D721Med (cell line): ENCODE measurements around the gene VARS2.

Experiments used
- DNase-seq: peaks from one replicate; pipeline ENCODE4 v3.0.0; 2011; ENCODE audit warnings: low spot score; ENCODE audit not compliant: insufficient read length
- FAIRE-seq: peaks from 2 replicates; lab custom pipeline; 2011; peaks lifted over from hg19 to GRCh38; lab: Jason Lieb, UNC
- CTCF ChIP-seq: IDR thresholded peaks from 2 replicates; pipeline ENCODE4 v1.5.1; 2012; ENCODE audit warnings: mild to moderate bottlenecking, control low read depth; ENCODE audit not compliant: insufficient read depth; ENCODE audit errors: missing control alignments

The VARS2 gene

DNA sequence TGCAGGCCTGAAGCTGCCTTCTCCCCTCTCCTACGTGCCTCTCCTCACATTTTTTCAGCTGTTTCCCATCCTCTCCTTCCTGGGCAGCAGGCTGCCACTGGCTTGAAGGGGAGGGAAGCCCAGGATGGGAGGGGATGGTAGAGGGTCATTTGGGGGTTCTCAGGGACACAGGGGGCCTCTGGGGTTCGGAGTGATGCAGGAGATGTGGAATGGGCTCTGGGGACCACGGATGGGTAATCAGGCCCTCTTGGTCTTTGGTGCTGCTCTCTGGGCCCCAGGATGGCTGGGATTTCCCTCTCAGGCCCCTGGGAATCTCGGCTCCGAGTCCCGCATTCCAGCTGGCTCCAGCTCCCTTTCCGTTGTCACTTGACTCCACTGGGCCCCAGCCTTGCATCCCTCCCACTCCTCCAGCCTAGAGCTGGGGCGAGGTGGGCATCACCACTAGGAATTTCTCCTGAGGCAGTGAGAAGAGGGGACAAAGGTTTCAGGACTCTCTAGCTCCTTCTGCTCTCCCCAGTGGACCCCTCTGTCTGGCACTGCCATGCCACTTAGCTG is 31.8 kb upstream of the VARS2 start:
- DNase-seq (no peak), FAIRE-seq (no peak)
- TF ChIP-seq CTCF: no peak

GRCh38 chr6:30882759-30883684 is 31.0 kb upstream of the VARS2 start:
- TF ChIP-seq CTCF: no peak
- DNase-seq: no peak
- FAIRE-seq: no peak

DNA sequence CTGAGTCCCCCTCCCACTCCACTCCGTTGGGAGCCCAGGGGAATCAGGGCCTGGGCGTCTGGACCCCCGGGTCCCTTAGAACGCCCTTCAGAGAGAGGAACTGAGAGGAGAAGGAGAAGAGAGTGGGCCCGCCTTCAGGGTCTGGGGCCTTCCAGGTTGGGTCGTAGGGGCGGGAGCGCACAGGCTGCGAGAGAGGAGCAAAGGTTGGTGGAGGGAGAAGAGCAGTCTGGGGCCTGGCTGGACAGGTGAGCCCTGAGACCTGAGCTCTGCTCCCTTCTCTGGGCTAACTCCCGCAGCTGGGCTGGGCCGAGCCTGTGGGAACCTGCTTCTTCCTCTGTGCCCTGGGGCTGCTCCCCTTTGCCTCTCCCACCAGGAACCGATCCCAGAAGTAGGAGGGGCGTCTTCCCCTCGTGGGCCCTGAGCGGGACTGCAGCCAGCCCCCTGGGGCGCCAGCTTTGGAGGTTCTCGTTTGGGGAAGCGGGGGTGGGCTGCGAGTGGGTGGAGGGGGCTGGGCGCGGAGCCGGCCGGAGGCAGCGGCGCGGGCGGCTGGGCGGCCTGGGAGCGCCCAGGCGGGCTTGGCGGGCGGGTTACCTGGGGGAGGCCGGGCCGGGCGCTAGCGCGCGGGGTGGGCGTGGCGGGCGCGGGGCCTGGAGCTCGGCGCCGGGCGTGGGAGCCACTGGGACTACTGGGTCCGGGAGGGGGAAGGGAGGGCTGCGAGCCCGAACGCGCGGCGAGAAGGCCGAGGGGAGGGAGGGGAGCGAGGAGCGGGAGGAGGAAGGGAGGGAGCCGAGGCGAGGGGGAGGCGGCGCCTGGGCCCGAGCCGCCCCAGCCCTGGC is 30.1 kb upstream of the VARS2 start, which contains the start of gene DDR1:
DDR1 (plus strand) TSS at position 835 of the 836 bp plus-strand sequence. CDS start 4,211 bp downstream, outside the sequence.
- peak; percentile 78 for DNase-seq
- no peak for TF ChIP-seq CTCF
- no peak for FAIRE-seq

DNA sequence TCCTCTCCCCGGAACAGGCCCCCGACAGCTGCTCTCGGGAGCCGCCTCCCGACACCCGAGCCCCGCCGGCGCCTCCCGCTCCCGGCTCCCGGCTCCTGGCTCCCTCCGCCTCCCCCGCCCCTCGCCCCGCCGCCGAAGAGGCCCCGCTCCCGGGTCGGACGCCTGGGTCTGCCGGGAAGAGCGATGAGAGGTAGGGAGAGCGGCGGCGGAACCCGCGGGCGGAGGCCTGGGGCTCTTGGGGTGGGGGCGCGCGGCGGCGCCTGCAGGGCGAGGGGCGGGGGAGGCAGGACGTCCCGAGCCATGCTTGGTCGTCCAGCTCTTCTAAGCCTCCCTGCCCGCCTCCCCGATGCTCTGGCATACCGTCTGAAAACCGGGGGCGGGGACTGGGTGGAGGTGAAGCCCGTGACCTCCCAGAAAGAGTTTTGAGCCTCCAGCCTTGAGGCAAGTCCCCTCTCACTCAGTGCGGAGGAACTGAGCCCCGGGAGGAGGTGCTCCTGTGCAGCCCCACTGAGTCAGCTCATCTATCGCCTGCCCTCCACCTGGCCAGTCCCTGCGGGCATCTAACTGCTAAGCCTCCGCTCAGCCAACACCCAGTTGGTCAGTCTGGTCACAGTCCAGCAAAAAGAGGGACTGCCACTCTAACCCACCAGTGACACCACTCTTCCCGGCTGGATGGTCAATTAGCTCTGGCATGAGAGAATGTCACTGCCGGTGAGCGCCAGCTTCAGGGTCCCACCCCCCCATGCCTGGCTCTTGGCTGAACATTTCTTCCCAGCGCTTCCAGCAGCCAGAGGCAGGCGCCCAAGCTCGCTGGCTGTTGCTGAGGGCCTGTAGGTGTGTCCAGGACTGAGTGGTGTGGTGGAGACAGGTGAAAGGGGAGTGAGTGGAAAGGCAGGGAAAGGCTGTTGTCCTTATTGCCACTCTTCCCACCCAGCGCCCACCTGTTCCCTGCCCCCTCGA is 29.2 kb upstream of the VARS2 start:
- DNase-seq (no peak), FAIRE-seq (no peak)
- TF ChIP-seq CTCF: no peak

- DNase-seq (no peak), FAIRE-seq (no peak)
- no peak for TF ChIP-seq CTCF
These were observed 28.5 kb upstream of the VARS2 start for GRCh38 chr6:30885481-30885998.
